GM21723 (cell line): ENCODE data around the gene GRIP1.

Source experiments
- ATAC-seq: cut with Tn5 transposase; IDR thresholded peaks from one replicate; pipeline ENCODE4 v1.9.1; 2021; ENCODE audit warnings: mild to moderate bottlenecking, moderate library complexity; ENCODE audit not compliant: unreplicated experiment

Gene GRIP1

DNA sequence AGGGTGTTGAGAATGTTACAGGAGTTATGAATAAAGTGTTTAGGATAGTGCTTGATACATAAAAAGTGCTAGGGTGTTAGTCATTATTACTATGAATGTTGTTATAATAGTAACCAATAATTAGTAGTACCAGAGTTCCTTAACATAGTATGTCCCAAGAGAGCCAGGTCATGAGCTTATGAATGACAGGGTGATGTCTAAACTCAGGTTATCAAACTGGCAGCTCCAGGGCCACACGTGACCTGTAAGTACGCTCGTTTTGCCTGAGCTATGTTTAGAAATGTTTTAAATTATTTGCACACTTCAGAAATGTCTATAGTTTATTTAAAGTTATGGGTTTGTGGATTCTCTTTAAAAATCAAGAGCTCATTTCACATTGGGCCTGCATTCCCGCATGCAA, 14.1 kb upstream of the GRIP1 start:
- no peak for ATAC-seq

DNA sequence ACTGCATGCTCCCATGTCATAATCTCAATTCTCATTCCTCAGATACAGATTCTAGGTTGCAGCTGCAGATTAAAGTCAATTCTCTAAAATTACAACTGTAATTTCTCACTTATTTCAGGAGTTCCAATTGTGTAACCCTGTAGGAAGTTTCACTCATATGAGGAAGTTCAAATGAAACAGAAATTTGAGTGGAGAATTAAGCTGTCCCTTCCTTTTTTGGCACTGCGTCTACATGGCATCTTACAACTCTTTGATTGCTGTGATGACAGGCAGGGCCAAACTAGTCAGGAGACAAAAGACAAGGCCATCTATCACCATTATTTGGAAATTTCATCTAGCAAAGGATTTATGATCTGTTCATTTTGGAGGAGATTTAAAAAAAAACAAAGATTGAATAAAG, 13.3 kb upstream of the GRIP1 start:
- ATAC-seq: no peak

DNA sequence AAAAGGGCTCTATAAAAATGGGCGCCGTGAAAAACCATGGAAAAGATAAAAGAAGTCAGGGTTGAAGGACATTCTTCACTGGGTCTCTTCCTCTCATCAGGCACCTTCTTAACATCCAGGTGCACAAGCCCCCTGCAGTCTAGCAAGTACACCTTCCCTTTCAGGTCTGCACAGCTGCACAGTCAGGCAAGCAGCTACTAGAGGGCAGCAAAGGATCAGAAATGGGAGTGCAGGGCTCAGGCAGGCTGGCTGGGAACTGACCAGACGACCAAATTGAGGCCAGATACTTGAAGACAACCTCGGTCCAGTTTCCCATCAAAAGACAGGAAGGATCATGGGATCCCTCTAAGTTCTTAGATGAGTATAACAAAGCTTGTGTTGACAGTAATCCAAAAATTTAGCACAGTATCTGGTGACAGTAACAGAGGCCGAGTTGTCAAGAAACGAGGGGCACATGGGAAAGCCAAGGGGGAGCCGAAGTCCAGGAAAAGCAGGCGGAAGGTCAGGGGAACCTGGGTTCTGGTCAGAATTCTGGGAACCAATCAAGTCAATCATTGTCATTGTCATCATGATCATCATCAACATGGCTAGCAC, 10.1 kb upstream of the GRIP1 start:
- peak; percentile 69 for ATAC-seq

DNA sequence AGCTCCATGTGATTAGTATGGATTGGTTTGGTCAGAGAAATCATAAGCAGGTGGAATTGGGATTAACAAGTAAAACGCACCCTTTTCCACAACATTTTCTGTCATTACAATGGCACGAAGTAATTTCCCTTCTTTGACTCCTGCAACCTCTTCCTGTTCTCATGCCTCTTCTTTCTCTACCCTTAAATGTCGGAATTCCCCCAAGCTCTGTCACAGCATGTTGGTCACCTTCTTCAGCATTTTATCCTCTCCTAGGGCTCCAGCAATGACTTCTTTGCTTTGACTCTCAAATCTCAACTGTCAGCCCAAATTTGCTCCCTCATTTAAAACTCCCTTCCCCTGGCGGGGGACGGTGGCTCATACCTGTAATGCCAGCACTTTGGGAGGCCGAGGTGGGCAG, 5.3 kb upstream of the GRIP1 start:
- no peak for ATAC-seq

DNA sequence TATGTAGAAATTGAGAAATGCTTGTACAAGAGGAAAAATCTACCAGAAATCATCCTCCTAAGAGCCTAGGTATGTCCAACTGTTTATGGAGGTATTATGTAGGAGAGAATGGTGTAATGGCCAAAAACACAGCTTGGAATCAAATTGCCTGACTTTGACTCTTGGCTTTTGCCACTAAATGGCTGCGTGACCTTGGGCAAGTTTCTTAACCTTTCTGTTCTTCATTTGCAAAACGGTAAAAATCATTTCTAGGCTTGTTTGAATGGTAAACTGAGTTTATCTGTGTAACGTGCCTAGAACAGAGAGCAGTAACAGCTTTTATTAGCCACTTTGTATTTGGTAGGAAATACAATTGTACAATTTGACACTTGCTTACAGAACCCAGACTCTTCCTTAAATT, 4.9 kb upstream of the GRIP1 start:
- ATAC-seq: no peak

DNA sequence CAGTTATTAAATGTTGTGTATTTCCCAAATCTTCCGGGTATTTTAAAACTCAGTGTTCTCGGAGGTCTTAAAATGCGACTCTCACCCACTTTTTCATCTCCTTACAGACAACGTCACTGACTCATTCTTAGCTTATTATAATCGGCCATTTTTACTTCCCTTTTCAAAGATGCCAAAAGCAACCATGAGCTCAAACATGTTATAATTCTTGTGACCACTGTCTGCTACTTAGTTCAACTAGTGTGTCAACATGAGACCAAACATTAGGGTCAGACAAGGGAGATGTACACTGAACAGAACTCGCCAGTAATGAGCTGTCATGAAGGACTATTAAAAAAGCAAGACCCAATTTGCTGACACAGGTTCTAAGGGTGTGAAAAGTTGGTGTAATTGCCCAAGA, 4.2 kb upstream of the GRIP1 start:
- no peak for ATAC-seq

DNA sequence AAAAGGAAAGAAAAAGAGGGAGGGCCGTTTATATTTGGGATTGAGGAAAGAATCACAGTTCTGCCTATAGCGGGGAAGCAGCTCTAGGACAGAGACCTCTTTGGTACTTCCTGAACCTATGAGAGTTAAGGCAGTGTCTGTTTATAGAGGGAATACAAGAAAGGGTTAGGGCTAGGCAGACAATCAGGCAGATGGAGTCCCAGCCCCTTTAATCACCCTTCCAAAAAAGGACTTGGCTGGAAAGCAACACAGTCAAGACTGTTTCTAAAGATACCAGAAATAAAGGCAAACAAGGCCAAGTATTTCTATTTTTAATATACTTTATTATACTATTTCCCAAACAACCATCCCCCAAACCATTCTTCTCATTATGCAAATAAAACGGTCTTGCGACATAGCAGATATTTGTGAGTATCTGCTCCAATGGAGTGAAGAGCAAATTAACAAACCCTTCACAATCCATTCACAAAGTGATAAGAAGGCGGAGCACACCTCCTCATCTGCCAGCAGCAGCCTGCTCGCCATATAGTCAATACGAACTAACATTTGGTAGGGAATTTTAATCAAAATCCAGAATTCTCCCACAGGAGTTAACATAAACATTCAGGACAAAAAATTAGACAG, 697 bp upstream of the GRIP1 start:
- ATAC-seq: no peak

DNA sequence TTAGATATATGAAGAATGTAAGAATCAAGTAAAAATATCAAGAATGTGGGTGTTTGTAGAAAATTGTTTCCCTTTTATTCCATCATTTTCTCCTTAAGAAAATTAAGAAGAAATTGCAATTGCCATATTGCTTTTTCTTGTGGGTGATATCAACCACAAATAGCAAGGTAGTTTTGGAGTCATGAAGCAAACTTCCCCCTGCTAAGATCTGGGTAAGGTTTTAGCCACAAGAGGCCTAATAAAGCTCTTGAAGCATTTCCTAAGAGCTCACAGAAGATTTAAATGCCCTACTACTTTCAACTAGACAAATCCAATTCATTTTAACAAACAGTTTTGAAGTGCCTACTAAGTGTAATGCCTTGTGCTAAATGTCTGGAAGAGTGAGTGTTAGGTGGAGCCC, 2.6 kb downstream of the GRIP1 start:
- no peak for ATAC-seq

DNA sequence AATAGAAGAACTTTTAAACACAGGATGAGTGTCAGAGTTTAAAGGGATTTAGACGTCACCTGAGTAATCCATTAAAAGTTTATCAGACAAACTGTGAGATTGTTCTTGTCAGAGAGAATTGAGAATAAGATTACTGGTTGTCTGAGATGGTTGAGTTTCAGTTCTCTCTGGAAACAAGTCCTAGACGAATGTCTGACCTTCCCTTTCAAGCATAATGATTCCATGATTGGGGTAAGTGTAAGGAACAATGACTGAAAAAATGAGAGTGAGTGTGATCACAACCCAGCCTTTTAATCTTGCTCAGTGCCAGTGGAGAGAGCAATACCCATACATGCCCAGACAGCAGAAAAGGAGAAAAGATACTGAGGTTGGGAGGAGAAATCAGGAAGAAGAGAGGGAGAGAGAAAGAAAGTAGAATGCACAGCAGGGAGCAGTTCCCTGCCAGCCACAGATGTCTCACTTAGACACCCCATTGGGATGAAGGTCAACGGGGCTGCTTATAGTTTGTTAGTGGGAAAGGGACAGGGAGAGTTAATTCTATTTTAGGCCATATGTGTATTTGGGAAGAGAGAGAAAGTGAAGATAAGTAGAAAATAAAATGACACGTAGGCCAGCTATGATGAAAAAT, 4.3 kb downstream of the GRIP1 start:
- ATAC-seq: no peak

DNA sequence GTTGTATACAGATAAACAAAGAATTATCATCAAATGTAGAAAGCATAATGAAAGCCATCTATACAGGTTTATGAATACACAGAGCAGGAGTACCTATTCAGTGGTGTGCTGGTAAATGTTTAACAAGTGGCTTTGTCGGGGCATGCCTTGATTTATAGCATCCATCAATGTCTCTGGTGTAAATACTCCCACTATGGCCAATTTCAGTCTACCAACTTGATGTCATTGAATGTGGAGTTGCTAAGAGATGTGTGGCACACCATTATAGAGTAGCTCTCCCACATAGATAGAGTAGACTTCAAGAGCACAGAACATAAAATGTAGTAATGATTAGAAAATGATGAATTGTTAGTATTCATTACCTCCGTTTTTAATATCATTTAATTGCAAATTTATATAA, 9.3 kb downstream of the GRIP1 start:
- no peak for ATAC-seq

DNA sequence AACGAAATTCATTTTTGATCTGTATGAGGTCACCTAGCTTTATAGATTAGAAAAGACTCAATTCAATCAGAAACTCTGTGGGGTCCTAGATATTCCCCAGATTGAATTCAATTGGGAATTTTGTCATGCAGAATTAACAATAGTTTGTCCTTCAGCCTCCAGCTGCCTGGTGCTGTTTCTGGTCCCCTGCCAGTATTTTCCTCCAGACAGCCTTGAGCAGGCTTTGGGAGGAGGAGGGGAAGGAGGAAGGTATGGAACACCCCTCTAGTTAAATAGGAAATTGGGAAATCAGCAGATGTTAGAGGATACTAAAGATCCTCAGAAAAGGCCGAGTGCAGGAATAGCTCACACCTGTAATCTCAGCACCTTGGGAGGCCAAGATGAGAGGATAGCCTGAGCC, 10.6 kb downstream of the GRIP1 start:
- no peak for ATAC-seq

DNA sequence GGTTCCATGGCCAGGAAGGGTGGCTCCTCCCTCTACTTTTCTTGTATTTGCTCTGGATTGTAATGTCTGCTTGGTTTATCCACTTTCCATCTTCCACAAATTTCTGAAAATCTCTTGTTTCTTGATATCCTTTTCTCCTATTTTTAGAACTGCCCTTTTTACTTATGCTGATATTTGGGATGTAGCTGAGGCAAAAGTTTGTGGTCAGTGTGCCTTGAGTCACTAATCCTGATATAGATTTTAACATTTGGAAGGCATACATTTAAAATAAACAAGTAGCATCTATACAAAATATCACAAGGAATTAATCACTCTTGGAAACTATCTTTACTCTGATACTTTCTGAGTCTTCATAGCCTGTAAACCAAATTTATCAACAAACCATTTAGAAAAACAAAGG, 11.0 kb downstream of the GRIP1 start:
- no peak for ATAC-seq

DNA sequence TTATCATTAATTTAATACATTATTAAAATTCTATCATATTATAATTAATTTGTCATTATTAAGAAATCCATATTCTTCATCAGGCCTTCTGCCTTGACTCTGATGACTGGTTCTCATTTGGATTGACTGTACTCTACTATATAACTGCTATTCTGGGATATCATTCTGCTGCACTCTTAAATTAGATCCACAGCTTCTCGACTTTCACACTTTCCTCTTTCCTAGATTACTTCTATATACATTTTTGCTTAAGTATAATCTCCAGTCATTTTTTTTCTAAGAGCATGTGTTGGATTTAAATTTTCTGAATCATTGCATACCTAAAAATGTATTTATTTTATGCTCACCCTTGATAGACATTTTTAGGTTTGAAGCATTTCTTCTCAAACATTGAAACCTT, 12.4 kb downstream of the GRIP1 start:
- ATAC-seq: no peak

DNA sequence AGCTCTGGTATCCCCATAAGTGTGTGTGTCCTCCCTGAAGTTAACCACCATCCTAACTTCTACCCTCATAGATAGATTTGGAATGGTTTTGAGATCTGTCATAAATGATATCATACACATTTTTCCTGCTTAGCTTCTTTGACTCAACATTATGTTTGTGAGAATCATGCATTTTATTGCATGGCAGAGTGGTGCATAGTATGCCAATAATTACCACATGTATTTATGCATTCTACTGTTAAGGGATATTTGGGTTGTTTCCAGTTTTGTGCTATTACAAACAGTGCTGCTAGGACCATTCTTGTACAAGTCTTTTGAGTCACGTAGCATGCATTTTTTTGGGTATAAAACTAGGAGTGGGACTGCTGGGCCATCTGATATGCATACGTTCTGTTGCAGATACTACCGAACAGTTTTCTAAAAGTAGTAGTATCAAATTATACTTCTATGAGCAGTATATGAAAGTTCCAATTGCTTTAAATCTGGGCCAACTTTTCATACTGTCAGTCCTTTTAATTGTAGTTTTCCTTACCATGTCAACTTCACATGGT, 13.4 kb downstream of the GRIP1 start:
- no peak for ATAC-seq

DNA sequence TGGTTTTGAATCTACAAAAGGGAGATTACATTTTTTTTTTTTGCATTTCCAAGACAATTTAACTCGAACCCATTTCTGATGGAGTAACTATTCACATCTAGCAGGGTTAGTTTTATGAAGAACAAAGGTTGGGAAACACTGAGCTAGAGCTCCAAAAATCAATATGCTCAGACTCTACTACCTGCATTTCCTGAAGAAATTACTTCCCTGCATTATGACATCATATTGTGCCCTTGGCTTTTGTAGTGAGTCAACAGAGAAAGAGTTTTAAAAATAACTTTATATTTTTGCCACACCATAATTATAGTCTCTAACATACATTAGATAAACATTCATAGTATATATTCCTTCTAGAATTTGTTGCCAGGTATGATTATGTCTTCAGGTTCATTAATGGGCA, 14.8 kb downstream of the GRIP1 start:
- no peak for ATAC-seq

DNA sequence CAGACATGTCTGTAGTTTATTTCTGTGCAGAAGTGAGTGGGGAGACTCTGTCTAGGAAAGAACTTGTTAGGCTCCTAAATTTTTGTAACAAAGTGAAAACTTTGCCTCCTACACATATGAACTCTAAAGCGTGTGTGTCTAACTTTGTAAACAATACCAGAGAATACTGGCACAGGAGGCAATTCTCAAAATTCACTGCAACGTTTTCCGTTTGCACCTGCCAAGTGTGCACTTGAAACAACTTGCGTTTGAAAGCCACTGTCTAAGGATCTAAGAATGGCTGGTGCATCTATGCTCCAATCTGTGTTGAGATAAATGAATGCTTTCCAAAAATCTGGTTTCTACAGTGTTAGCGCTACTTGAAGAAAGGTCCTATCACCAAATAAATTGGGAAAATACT, 15.3 kb downstream of the GRIP1 start:
- ATAC-seq: no peak

DNA sequence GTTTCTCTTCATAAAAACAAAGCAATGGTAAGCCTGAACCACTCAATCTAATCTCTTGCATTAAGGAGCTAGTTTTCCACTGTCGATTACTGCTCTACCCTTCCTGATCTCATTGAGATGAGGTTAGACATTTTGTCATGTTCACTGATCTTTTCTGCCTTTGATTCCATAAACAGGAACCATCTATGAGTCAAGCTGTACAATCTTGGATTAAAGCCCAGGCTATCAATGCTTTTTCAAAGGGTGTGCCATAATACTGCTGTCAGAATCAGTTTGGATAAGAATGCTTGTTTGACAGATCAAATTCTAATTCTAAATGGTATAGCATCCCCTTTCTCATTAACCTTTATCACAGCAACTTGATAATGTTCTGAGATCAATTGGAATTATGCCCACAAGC, 16.1 kb downstream of the GRIP1 start:
- no peak for ATAC-seq

DNA sequence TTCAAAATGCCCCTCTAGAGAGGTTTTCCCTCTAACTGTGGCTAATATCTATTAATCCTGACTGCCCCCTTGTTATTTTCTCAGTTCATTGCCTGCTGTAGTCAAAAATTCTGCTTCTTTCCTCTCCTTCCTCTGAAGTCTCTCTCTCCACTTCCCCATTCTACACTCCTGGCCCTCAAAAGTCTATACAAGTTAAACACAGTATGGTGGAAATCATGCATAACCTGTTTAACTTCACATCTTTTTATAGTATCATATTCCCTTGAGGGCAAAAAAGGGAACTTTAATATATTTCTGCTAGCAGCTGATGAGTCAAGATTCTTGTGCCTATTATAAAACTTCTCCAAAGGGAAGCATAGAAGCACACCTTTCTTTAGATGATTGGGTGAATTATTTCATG, 16.7 kb downstream of the GRIP1 start:
- no peak for ATAC-seq

DNA sequence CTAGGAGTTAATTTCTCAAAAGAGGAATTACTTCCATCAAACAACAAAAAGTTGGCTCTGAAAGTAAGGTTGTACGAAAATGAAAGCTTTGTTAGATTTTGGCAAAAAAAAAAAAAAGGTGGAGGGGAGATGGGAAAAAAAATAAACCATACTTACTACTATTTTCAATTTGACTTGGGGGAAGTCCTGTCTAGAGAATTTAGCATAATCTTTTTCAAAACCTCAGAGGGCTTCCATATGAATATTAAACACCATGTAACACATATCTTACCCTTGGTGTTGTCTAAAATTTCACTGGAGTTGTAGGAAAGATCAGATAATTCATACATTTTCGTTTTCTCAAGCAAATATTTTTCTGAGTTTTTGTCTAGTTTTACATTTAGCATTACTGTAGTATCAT, 17.5 kb downstream of the GRIP1 start:
- no peak for ATAC-seq

DNA sequence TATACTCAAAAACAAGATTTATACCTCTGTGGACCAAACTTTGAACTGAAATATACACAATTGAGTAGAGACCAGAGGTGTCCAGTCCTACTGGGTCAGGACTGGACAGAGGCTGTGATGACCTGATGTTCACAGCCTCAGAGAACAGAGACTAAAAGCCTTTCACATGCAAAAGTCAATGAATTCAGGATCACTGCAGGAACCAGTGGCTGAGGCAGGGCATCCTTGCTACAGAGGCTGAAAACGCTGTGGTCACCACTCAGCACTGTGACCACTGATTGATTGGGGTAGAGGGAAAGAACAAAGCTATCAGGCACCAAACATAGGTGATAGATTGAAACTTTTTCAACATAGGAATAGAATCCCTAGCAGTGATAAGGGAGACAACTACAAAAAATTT, 25.1 kb downstream of the GRIP1 start:
- ATAC-seq: no peak

DNA sequence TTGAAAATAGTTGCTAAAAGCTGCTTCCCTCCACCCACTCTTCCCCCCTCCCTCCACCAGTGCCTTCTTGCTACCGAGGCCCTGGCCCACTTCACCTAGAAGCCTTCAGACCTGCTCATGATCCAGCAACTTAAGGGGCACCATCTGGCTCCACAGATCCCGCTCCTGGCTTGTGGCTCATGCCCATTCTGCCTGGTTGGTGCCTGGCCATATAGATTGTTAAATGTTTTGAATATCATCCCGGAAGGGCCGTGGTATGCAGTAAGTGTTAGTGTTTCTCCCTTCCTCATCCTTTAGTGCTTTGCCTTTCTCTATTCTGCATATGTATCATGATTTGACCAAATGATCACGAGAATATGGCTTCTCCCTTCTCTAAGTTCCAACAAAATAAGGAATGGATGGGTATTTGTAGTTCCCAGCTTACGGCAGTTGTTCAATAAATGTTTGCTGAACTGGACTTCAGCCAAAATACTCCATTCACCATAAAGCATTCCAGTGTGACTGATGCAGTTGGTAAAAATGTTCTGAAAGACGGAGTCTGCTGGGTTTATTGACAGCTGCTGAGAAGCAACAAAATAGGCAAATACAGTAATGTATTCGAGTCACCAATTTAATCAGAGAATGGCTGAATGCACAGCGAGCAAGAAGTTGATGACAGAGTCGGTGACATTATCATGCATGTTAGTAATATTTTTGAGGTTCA, 30.7 kb downstream of the GRIP1 start:
- ATAC-seq: no peak
